ENCODE data around the gene TMEM255B. TPM values are rescaled to one million over a fixed set of nuclear protein-coding genes. Genes with fewer than 3 reads are reported as not detected.

TMEM255B gene
- total RNA-seq, 1 experiment from 2014 or later: 26.3 TPM

GRCh38 chr13:113832631-113833030 is 73.6 kb downstream of the TMEM255B start:
- intact Hi-C loops (cut with micrococcal nuclease; ENCODE audit: unreplicated experiment): no loop called here
- Histone ChIP-seq H3K27me3 (ENCODE audit: control insufficient read depth, insufficient read depth, low read length) (no peaks in the 10 kb centered on the region), H3K27ac (ENCODE audit: low read length) (no peak overlapping the region), H3K4me1 (ENCODE audit: control insufficient read depth, insufficient read depth, low read length) (peaks cover 33% of the 10 kb centered on the region), H3K9me3 (ENCODE audit: control insufficient read depth, insufficient read depth, low read depth, low read length) (no peaks in the 10 kb centered on the region), H3K36me3 (ENCODE audit: control insufficient read depth, insufficient read depth, low read length) (no peaks in the 10 kb centered on the region), H3K4me3 (ENCODE audit: low read depth in 2 of 2, low read length in 2 of 2) (no peak overlapping the region)
- no peak for ATAC-seq
- TF ChIP-seq POLR2AphosphoS5 (IDR thresholded peaks at IDR 0.05; ENCODE audit: low read depth, low read length) (no peak), TCF7L2 (IDR thresholded peaks at IDR 0.05; ENCODE audit: low read depth, low read length) (no peak), SIN3A (IDR thresholded peaks at IDR 0.05; ENCODE audit: borderline replicate concordance, insufficient read depth, low read depth, low read length) (no peak), REST (IDR thresholded peaks at IDR 0.05; ENCODE audit: insufficient read depth in 1 of 2, low read depth in 2 of 2, low read length in 1 of 2) (no peak), CTCF (IDR thresholded peaks at IDR 0.05) (no peak)
- CTCF ChIA-PET: no interaction called here
- BruUV-seq (replicated peaks): no TSS peak
- POLR2A ChIA-PET: no interaction called here
- DNase-seq (ENCODE audit: low read depth, low spot score): no peak
- in situ Hi-C loops (cut with HindIII; ENCODE audit: low pct_unique_long_range_greater_than_20kb, low sequenced_read_pairs): no loop called here

GRCh38 chr13:113833111-113833830 is 74.2 kb downstream of the TMEM255B start:
- in situ Hi-C loops (cut with HindIII; ENCODE audit: low pct_unique_long_range_greater_than_20kb, low sequenced_read_pairs): no loop called here

More at GRCh38 chr13:113833111-113833830, 74.2 kb downstream of the TMEM255B start:
- DNase-seq (ENCODE audit: low read depth, low spot score): no peak
- Histone ChIP-seq H3K27ac (ENCODE audit: low read length) (no peak overlapping the region), H3K9me3 (ENCODE audit: control insufficient read depth, insufficient read depth, low read depth, low read length) (no peaks in the 10 kb centered on the region), H3K4me3 (ENCODE audit: low read depth in 2 of 2, low read length in 2 of 2) (no peak overlapping the region), H3K27me3 (ENCODE audit: control insufficient read depth, insufficient read depth, low read length) (no peaks in the 10 kb centered on the region), H3K36me3 (ENCODE audit: control insufficient read depth, insufficient read depth, low read length) (no peaks in the 10 kb centered on the region), H3K4me1 (ENCODE audit: control insufficient read depth, insufficient read depth, low read length) (peaks cover 37% of the 10 kb centered on the region)
- ChIA-PET POLR2A (no interaction called here), CTCF (no interaction called here)
- no peak for TF ChIP-seq REST (IDR thresholded peaks at IDR 0.05; ENCODE audit: insufficient read depth in 1 of 2, low read depth in 2 of 2, low read length in 1 of 2)
- TF ChIP-seq SIN3A (IDR thresholded peaks at IDR 0.05; ENCODE audit: borderline replicate concordance, insufficient read depth, low read depth, low read length): no peak
- TF ChIP-seq POLR2AphosphoS5 (IDR thresholded peaks at IDR 0.05; ENCODE audit: low read depth, low read length): no peak
- no peak for TF ChIP-seq CTCF (IDR thresholded peaks at IDR 0.05)
- no peak for TF ChIP-seq TCF7L2 (IDR thresholded peaks at IDR 0.05; ENCODE audit: low read depth, low read length)
- no peak for ATAC-seq
- intact Hi-C loops (cut with micrococcal nuclease; ENCODE audit: unreplicated experiment): no loop called here
- no TSS peak for BruUV-seq (replicated peaks)

Data from Panc1 (cell line).